Activated CD8-positive, alpha-beta memory T cell treated with anti-CD3 and anti-CD28 coated beads, Interleukin-2, amount 50 U/mL, for 24 hours (primary cell): ENCODE data around the gene SEMA3A.

ENCODE experiments used
- DNase-seq: peaks from one replicate; pipeline ENCODE4 v3.0.0-alpha.2; 2020; ENCODE audit errors: extremely low read depth

SEMA3A gene

DNA sequence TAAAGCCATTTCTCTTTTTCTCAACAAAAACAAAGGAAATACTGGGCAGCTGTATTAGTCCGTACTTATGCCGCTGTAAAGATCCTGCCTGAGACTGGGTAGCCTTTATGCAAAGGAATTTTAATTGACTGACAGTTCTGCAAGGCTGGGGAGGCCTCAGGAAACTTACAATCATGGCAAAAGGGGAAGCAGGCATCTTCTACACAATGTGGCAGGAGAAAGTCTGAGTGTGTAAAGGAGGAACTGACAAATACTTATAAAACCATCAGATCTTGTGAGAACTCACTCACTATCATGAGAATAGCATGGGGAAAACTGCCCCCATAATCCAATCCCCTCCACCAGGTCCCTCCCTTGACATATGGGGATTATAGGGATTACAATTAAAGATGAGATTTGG is 264.3 kb downstream of the SEMA3A start:
- no peak for DNase-seq

DNA sequence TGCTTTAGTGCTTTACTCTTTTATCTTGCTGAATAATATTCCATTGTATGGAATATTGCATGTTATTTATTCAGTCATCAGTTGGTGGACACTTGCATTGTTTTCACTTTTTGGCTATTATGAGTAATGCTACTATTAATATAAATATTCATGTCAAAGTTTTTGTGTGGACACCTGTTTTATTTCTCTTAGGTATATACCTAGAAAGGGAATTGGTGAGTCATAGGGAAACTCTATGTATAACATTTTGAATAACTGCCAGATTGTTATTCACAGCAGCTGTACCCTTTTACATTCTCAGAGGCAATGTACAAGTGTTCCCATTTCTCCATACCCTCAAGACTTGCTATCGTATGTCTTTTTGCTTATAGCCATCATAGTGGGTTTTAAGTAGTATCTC is 268.7 kb downstream of the SEMA3A start:
- no peak for DNase-seq

DNA sequence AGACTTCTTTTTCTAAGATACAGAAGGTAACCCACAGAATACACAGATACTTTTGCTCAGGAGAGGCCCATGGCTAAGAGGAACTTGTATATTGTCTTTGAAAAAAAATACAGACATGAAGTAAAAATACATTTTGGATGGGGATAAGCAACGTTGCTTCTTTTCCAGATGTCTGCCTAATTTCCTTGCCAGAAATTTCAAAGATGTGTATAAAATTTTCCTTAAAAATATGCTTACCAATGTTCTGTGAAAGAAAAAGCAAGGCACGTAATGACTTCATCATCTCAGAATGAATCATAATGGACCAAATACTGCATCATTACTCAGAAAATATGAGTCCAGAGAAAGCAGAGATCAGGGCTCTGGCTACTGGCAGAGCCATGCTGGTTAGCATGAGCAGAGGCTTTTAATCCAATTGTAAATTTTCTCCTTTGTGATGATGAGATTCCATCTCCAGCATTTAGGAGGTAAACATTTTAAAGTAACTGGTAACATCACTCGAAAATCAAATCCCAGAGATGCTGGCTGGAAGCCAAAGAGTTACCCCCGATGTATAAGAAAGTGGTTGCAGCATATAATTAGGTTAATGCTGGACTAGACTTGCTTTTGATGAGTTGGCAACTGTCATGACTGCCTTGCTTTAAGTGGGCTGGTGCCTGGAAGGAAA is 272.5 kb downstream of the SEMA3A start:
- no peak for DNase-seq

DNA sequence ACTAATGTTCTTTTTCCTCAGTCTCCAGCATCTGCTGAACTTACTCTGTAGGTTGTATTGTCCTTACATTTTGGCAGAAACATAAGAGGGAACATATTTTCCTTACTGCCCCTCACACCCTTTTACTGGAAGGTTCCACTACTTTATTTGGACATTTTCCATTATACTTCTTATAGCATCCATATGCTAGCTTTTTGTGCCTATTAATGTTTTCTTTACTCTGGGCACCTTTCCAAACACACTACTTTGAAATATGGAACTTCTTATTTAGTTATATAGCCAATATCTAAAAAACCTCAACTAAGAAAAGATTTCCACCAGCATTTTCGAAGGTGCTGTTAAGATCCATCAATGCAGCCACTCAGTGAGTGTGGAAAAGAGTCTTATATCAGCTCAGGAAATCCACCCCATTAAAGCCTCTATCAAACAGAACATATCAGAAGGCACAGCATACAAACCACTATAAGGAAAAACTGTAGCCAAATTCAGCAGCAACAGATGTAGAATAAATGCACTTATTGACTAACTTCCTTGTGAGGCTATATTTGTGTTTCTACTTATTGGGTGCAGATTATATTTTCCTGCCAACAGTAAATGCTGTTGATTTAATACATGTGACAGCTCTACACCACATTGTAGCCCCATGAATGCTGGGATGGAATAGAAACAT is 273.2 kb downstream of the SEMA3A start:
- DNase-seq: no peak

DNA sequence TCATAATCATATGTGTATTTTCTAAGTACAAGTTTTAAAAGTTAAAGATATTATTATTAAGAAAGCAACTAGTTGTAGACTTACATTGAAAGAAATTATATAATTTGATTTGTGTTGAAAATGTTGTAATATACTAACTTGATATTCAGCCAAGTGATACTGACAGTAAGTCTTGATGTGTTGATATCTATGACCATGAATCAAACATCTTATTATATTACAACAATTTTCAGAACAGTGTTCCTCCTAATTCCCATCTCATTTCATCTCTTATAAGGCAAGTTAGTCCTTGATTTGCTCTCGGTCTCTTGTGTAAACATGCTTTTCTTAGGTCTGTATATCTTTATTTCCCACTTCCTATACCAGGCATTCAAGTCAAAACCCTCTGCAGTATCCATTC is 276.4 kb downstream of the SEMA3A start:
- no peak for DNase-seq

DNA sequence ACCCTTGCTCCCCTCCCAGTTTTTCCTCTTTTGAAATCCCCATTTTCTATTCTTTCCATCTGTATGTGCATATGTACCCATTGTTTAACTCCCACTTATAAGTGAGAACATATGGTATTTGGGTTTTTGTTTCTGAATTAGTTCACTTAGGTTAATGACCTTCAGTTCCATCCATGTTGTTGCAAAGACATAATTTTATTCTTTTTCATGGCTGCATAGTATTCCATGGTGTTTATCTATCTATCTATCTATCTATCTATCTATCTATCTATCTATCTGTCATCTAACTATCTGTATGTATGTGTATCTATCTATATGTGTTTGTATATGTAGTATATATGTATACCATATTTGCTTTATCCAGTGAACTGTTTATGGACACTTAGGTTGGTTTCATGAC is 281.4 kb downstream of the SEMA3A start:
- no peak for DNase-seq

DNA sequence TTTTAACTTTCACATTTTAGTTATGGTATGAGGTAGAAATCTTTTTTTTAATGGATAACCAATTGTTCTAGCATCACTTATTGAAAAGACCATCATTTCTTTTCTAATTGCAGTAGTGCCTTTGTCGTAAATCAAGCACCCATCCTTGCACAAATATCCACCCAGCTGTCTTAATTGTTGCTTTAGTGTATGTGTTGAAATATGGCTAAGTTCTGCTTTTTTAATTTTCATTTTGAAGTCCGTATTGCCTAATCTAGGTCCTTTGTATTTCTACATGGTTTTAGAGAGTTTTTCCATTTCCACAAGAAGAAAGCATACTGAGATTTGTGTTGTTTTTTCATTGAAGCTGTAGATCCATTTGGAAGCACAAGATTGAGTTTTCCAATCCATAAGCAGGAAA is 286.1 kb downstream of the SEMA3A start:
- DNase-seq: no peak
